OCI-LY7 (cell line): ENCODE measurements around the gene GCNT4.

Source experiments
- EZH2phosphoT487 ChIP-seq: fragments of 200-600 bp; sonication (generic); IDR thresholded peaks from 2 replicates; pipeline ENCODE4 v1.6.1; 2018; ENCODE audit warnings: low read depth, borderline replicate concordance, mild to moderate bottlenecking, mixed run types, antibody characterized with exemption, low read length, moderate library complexity, mixed read lengths
- TF ChIP-seq, protein P1 (sequence below): fragments of 200-600 bp; sonication (generic); conservative IDR thresholded peaks from 2 replicates; pipeline ENCODE4 v1.5.1; 2014; ENCODE audit warnings: mild to moderate bottlenecking, antibody characterized with exemption, low read length, moderate library complexity, mixed read lengths

GRCh38 chr5:75028090-75028489 lies 24.3 kb downstream of the GCNT4 start:
- TF ChIP-seq, protein P1, sequence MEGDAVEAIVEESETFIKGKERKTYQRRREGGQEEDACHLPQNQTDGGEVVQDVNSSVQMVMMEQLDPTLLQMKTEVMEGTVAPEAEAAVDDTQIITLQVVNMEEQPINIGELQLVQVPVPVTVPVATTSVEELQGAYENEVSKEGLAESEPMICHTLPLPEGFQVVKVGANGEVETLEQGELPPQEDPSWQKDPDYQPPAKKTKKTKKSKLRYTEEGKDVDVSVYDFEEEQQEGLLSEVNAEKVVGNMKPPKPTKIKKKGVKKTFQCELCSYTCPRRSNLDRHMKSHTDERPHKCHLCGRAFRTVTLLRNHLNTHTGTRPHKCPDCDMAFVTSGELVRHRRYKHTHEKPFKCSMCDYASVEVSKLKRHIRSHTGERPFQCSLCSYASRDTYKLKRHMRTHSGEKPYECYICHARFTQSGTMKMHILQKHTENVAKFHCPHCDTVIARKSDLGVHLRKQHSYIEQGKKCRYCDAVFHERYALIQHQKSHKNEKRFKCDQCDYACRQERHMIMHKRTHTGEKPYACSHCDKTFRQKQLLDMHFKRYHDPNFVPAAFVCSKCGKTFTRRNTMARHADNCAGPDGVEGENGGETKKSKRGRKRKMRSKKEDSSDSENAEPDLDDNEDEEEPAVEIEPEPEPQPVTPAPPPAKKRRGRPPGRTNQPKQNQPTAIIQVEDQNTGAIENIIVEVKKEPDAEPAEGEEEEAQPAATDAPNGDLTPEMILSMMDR, result no peak
- TF ChIP-seq EZH2phosphoT487, result no peak
